OCI-LY1 (cell line): Measurements from ENCODE around the gene CNTNAP5.

Experiments
- CTCF ChIP-seq: fragments of 200-600 bp; sonication (generic), shearing (Covaris generic); IDR thresholded peaks from 2 replicates; pipeline ENCODE4 v1.5.1; 2017; ENCODE audit warnings: mild to moderate bottlenecking, antibody characterized with exemption, low read length, moderate library complexity, mixed read lengths
- EZH2 ChIP-seq: fragments of 200-600 bp; sonication (generic), shearing (Covaris generic); IDR thresholded peaks from 2 replicates; pipeline ENCODE4 v1.8.0; 2017; ENCODE audit warnings: borderline replicate concordance, mixed run types, mild to moderate bottlenecking, antibody characterized with exemption, low read length, moderate library complexity, mixed read lengths

- TF ChIP-seq CTCF, result no peak
- no peak for TF ChIP-seq EZH2
Observed at GRCh38 chr2:124753842-124754241, 728.8 kb downstream of the CNTNAP5 start.
